Lung (tissue), 12 donors: ENCODE measurements around the gene TECR. TPM values are rescaled to one million over a fixed set of nuclear protein-coding genes. Genes with fewer than 3 reads are reported as not detected.

Experiments
- ATAC-seq: fragments of 200-7000 bp; cut with Tn5 transposase; one replicate; pipeline ENCODE4 v1.9.1; 2020; ENCODE audit warnings: moderate number of reproducible peaks; ENCODE audit not compliant: insufficient read depth, low FRiP score
- DNase-seq, 3 donors: peaks; one replicate each; pipeline ENCODE4 v3.0.0-alpha.2; 2013 to 2017
- H3K27ac ChIP-seq, 2 donors: one replicate each; pipeline ENCODE4 v1.5.1; 2013; ENCODE audit warnings: mild to moderate bottlenecking in 2 of 2, moderate library complexity in 2 of 2, control low read depth in 1 of 2, inconsistent platforms in 1 of 2, low read depth in 1 of 2, low read length in 1 of 2
- H3K27me3 ChIP-seq, 3 donors: one replicate each; pipeline ENCODE4 v1.5.1; 2013; ENCODE audit warnings: low read length in 2 of 3; ENCODE audit not compliant: control insufficient read depth in 3 of 3, insufficient read depth in 3 of 3
- H3K36me3 ChIP-seq, 4 donors: one replicate each; pipeline ENCODE4 v1.5.1; 2013; ENCODE audit warnings: low read length in 4 of 4, mild to moderate bottlenecking in 1 of 4, moderate library complexity in 1 of 4; ENCODE audit not compliant: control insufficient read depth in 4 of 4, insufficient read depth in 4 of 4
- H3K4me1 ChIP-seq, 5 donors: one replicate each; pipeline ENCODE4 v1.5.1; 2013; ENCODE audit warnings: low read length in 5 of 5, mild to moderate bottlenecking in 2 of 5, moderate library complexity in 1 of 5; ENCODE audit not compliant: control insufficient read depth in 5 of 5, insufficient read depth in 5 of 5
- H3K4me3 ChIP-seq: one replicate; pipeline ENCODE4 v1.5.1; 2013; ENCODE audit warnings: mild to moderate bottlenecking, control low read depth, moderate library complexity
- H3K9ac ChIP-seq, 2 donors: one replicate each; pipeline ENCODE4 v1.5.1; 2013; ENCODE audit warnings: low read length in 2 of 2, control low read depth in 1 of 2; ENCODE audit not compliant: insufficient read depth in 1 of 2
- H3K9me3 ChIP-seq, 4 donors: one replicate each; pipeline ENCODE4 v1.5.1; 2013; ENCODE audit warnings: low read length in 3 of 4, mild to moderate bottlenecking in 1 of 4, moderate library complexity in 1 of 4; ENCODE audit not compliant: control insufficient read depth in 4 of 4, insufficient read depth in 3 of 4
- WGBS, 2 donors: extraction: QIAGEN DNeasy Blood & Tissue Kit; methylation state at CpG; one replicate each; pipeline ENCODE4 v1.1.7; 2013; 5-methylcytosine and 5-hydroxymethylcytosine counted together
- polyA plus RNA-seq, 2 donors: library from polyadenylated mRNA; stranded (reverse); fragments of 200-250 nt; gene quantifications; one replicate each; pipeline ENCODE4 v1.2.1, GENCODE V29; 2013
- total RNA-seq, 2 donors: library from RNA; depleted of rRNA in 1 of 2; stranded (reverse); fragments of >200 nt in 1 of 2; gene quantifications; one replicate each; pipeline ENCODE4 v1.2.1, GENCODE V29; 2014 to 2021
- TF ChIP-seq, protein P1 (sequence below): IDR thresholded peaks from 2 replicates; pipeline ENCODE4 v1.5.1; 2012; ENCODE audit warnings: mild to moderate bottlenecking; ENCODE audit errors: control extremely low read depth, extremely low read depth
- donor health status: control.
- donor health status: control.
- donor health status: Bipolar disorder and iron deficiency.
- donor health status: healthy.
- donor health status: DM: yes; HTN: yes; CAD: no.

TECR gene
- total and polyA plus RNA-seq, 4 donors: 32.7 to 193 (median 121) TPM

DNA sequence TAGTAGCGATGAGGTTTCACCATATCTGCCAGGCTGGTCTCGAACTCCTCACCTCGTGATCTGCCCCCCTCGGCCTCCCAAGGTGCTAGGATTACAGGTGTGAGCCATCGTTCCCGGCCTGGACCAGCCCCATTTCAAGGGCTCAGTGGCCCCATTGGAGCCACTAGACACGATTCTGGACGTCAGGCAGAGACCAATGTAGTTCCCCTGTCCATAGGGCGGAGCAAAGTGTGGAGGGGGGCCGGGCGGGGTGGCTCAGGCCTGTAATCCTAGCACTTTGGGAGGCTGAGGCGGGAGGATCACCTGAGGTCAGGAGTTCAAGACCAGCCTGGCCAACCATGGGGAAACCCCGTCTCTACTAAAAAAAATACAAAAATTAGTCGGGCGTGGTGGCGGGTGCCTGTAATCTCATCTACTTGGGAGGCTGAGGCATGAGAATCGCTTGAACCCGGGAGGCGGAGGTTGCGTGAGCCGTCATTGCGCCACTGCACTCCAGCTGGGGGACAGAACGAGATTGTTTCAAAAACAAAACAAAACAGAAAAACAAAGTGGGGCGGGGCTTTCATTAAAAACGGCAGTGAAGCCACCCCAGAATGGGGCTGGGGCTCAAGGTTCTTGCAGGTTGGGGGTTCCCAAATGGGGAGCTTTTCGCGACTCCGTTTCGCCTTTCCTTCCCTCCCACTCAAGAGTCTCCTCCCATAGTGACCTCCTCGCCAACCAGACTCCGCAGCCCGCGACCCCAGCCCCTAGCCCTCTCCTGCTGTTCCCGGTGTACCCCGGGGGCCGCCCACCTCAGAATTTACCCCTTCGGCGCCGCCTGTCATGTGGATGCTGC is 758 bp upstream of the TECR start:
- ATAC-seq (no peak), DNase-seq (no peak)
- 35 to 38% methylated on average over 39 of the region's 39 CpGs for WGBS, 2 donors
- Histone ChIP-seq H3K9ac (peak overlapping the region in 1 of 2 donors; percentile 75), H3K36me3 (no peaks in the 10 kb centered on the region), H3K27me3 (no peaks in the 10 kb centered on the region), H3K27ac (peak overlapping the region; percentile 27 to 30), H3K4me1 (peaks cover 0 to 13% (median 0%) of the 10 kb centered on the region in 5 donors), H3K9me3 (no peaks in the 10 kb centered on the region), H3K4me3 (peak overlapping the region; percentile 41)
- TF ChIP-seq, protein P1, sequence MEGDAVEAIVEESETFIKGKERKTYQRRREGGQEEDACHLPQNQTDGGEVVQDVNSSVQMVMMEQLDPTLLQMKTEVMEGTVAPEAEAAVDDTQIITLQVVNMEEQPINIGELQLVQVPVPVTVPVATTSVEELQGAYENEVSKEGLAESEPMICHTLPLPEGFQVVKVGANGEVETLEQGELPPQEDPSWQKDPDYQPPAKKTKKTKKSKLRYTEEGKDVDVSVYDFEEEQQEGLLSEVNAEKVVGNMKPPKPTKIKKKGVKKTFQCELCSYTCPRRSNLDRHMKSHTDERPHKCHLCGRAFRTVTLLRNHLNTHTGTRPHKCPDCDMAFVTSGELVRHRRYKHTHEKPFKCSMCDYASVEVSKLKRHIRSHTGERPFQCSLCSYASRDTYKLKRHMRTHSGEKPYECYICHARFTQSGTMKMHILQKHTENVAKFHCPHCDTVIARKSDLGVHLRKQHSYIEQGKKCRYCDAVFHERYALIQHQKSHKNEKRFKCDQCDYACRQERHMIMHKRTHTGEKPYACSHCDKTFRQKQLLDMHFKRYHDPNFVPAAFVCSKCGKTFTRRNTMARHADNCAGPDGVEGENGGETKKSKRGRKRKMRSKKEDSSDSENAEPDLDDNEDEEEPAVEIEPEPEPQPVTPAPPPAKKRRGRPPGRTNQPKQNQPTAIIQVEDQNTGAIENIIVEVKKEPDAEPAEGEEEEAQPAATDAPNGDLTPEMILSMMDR: no peak

DNA sequence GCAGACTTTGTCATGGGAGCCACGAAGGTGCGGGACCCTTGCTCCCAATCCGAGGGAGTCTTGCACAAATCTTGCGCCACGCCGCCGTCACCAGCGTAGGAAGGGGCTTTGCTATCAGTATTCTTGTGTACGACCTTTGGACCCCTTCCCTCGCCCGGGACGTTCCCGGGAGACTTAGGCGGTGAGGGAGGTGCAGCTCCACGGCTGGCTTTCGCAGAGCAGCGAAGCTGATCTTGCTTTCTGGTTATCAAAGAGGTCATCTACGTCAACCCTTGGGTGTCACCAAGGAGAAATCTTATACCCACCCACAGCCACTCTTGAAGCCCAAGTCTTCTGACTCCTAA is 583 bp downstream of the TECR start:
- Histone ChIP-seq H3K9me3 (no peaks in the 10 kb centered on the region), H3K36me3 (peaks cover 0 to 6% (median 0%) of the 10 kb centered on the region in 4 donors), H3K4me3 (peak overlapping the region; percentile 60), H3K9ac (peak overlapping the region; percentile 56 to 97), H3K4me1 (peaks cover 0 to 13% (median 0%) of the 10 kb centered on the region in 5 donors), H3K27me3 (no peaks in the 10 kb centered on the region), H3K27ac (peak overlapping the region; percentile 76 to 96)
- 0% methylated on average over 18 of the region's 18 CpGs for WGBS, 2 donors
- TF ChIP-seq, protein P1: no peak
- ATAC-seq (no peak), DNase-seq (no peak)

DNA sequence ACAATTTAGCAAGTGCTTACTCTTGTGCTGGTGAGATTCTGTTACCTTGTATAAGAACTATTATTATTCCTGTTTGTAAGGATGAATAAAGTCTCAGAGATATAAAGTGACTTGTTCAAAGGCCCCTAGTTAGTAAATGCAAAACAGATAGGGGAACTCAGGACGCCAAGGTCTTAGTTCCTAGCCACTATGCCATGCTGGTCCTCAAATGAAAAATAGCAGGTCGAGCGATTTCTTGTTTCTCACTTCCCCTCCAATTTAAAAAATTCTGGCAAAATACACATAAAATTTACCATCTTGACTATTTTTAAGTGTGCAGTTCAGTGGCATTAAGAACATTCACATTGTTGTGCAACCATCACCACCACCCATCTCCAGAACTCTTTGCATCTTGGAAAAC is 1.1 kb downstream of the TECR start:
- 51 to 52% methylated on average over 3 of the region's 3 CpGs for WGBS, 2 donors
- peaks cover 0 to 13% (median 0%) of the 10 kb centered on the region in 5 donors for H3K4me1 ChIP-seq
- H3K9ac ChIP-seq: peak overlapping the region in 1 of 2 donors; percentile 97
- H3K27ac ChIP-seq: no peak overlapping the region
- ATAC-seq (no peak), DNase-seq (no peak)
- peaks cover 0 to 6% (median 0%) of the 10 kb centered on the region in 4 donors for H3K36me3 ChIP-seq
- H3K4me3 ChIP-seq: no peak overlapping the region
- TF ChIP-seq, protein P1: no peak
- no peaks in the 10 kb centered on the region for H3K9me3 ChIP-seq
- H3K27me3 ChIP-seq: no peaks in the 10 kb centered on the region
